H9 (cell line): ENCODE data around the gene EOMES. TPM values are rescaled to one million over a fixed set of nuclear protein-coding genes. Genes with fewer than 3 reads are reported as not detected.

Source experiments
- DNase-seq: peaks from one replicate; pipeline ENCODE4 v3.0.0-alpha.2; 2017
- H2AFZ ChIP-seq: one replicate; pipeline ENCODE4 v1.6.1; 2013; ENCODE audit warnings: mild to moderate bottlenecking, low read length, control low read depth, moderate library complexity
- H2AK5ac ChIP-seq: 2 replicates; pipeline ENCODE4 v1.6.1; 2013; ENCODE audit warnings: low read length, control low read depth, mixed read lengths; ENCODE audit not compliant: insufficient read length
- H2BK120ac ChIP-seq: one replicate; pipeline ENCODE4 v1.6.1; 2013; ENCODE audit warnings: low read depth, mild to moderate bottlenecking, low read length, control low read depth, inconsistent platforms; ENCODE audit not compliant: poor library complexity, severe bottlenecking
- H2BK12ac ChIP-seq: 2 replicates; pipeline ENCODE4 v1.6.1; 2013; ENCODE audit warnings: low read length, control low read depth, mixed read lengths, low read depth; ENCODE audit not compliant: insufficient read length
- H2BK15ac ChIP-seq: 2 replicates; pipeline ENCODE4 v1.6.1; 2013; ENCODE audit warnings: low read depth, low read length, control low read depth
- H2BK20ac ChIP-seq: one replicate; pipeline ENCODE4 v1.6.1; 2013; ENCODE audit warnings: low read depth, mild to moderate bottlenecking, low read length, control low read depth, inconsistent platforms; ENCODE audit not compliant: poor library complexity, severe bottlenecking
- H2BK5ac ChIP-seq: 2 replicates; pipeline ENCODE4 v1.6.1; 2013; ENCODE audit warnings: low read length, control low read depth, mixed read lengths; ENCODE audit not compliant: insufficient read length
- H3K14ac ChIP-seq: 2 replicates; pipeline ENCODE4 v1.6.1; 2013; ENCODE audit warnings: low read length, control low read depth; ENCODE audit not compliant: insufficient read depth
- H3K18ac ChIP-seq: 2 replicates; pipeline ENCODE4 v1.6.1; 2013; ENCODE audit warnings: low read depth, mild to moderate bottlenecking, mixed read lengths, low read length, control low read depth; ENCODE audit not compliant: insufficient read length
- H3K23ac ChIP-seq: 2 replicates; pipeline ENCODE4 v1.6.1; 2013; ENCODE audit warnings: low read length, control low read depth, mixed read lengths, low read depth; ENCODE audit not compliant: insufficient read length
- H3K23me2 ChIP-seq: 2 replicates; pipeline ENCODE4 v1.6.1; 2013; ENCODE audit warnings: low read depth, mild to moderate bottlenecking, mixed read lengths, low read length, control low read depth; ENCODE audit not compliant: insufficient read length, poor library complexity, severe bottlenecking
- H3K27ac ChIP-seq: 2 replicates; pipeline ENCODE4 v1.5.1; 2013; ENCODE audit warnings: low read length, control low read depth, mixed read lengths, low read depth; ENCODE audit not compliant: insufficient read length
- H3K27me3 ChIP-seq: 2 replicates; pipeline ENCODE4 v1.6.1; 2013; ENCODE audit warnings: low read length, control low read depth, inconsistent platforms; ENCODE audit not compliant: insufficient read depth
- H3K4ac ChIP-seq: 2 replicates; pipeline ENCODE4 v1.6.1; 2013; ENCODE audit warnings: low read depth, mild to moderate bottlenecking, control low read depth, inconsistent platforms, low read length, moderate library complexity
- H3K4me1 ChIP-seq: 2 replicates; pipeline ENCODE4 v1.6.1; 2013; ENCODE audit warnings: low read length, control low read depth, inconsistent platforms; ENCODE audit not compliant: insufficient read depth
- H3K4me2 ChIP-seq: 2 replicates; pipeline ENCODE4 v1.6.1; 2013; ENCODE audit warnings: low read length, control low read depth, mixed read lengths; ENCODE audit not compliant: insufficient read length, insufficient read depth
- H3K56ac ChIP-seq: 2 replicates; pipeline ENCODE4 v1.6.1; 2013; ENCODE audit warnings: low read depth, mild to moderate bottlenecking, mixed read lengths, low read length, control low read depth; ENCODE audit not compliant: insufficient read length
- H3K79me1 ChIP-seq: 2 replicates; pipeline ENCODE4 v1.6.1; 2013; ENCODE audit warnings: low read depth, mild to moderate bottlenecking, moderate library complexity, low read length, control low read depth, inconsistent platforms; ENCODE audit not compliant: insufficient read depth, poor library complexity, severe bottlenecking
- H3K79me2 ChIP-seq: 2 replicates; pipeline ENCODE4 v1.6.1; 2013; ENCODE audit warnings: low read length, control low read depth, inconsistent platforms; ENCODE audit not compliant: insufficient read depth
- H3K9ac ChIP-seq: 2 replicates; pipeline ENCODE4 v1.6.1; 2013; ENCODE audit warnings: low read length, control low read depth, mixed read lengths; ENCODE audit not compliant: insufficient read length; ENCODE audit errors: extremely low read depth
- H3K9me3 ChIP-seq: one replicate; pipeline ENCODE4 v1.6.1; 2013; ENCODE audit warnings: low read depth, low read length, inconsistent platforms; ENCODE audit not compliant: control insufficient read depth
- H3T11ph ChIP-seq: one replicate; pipeline ENCODE4 v1.6.1; 2013; ENCODE audit warnings: mild to moderate bottlenecking, low read length, control low read depth, inconsistent platforms
- H4K20me1 ChIP-seq: one replicate; pipeline ENCODE4 v1.6.1; 2013; ENCODE audit not compliant: control insufficient read depth, insufficient read length, insufficient read depth
- H4K5ac ChIP-seq: 2 replicates; pipeline ENCODE4 v1.6.1; 2013; ENCODE audit warnings: low read depth, mild to moderate bottlenecking, mixed read lengths, low read length, control low read depth; ENCODE audit not compliant: insufficient read length
- H4K8ac ChIP-seq: replicated peaks from 2 replicates; pipeline ENCODE4 v1.6.1; 2013; ENCODE audit warnings: low read length, control low read depth, mixed read lengths, low read depth; ENCODE audit not compliant: insufficient read length
- H4K91ac ChIP-seq: 2 replicates; pipeline ENCODE4 v1.6.1; 2013; ENCODE audit warnings: low read depth, mild to moderate bottlenecking, moderate library complexity, mixed read lengths, low read length, control low read depth; ENCODE audit not compliant: insufficient read length
- H3K27ac Mint-ChIP-seq, 3 experiments: 2 replicates in 2 of 3; 3 replicates in 1 of 3; pipeline ENCODE4 v1.8.0; 2020 to 2021; ENCODE audit warnings: mixed read lengths in 3 of 3, mild to moderate bottlenecking in 1 of 3, moderate library complexity in 1 of 3
- H3K27me3 Mint-ChIP-seq: 2 replicates; pipeline ENCODE4 v1.8.0; 2021; ENCODE audit warnings: low read depth, mild to moderate bottlenecking, moderate library complexity, mixed read lengths
- H3K36me3 Mint-ChIP-seq, 3 experiments: 2 replicates in 2 of 3; 3 replicates in 1 of 3; pipeline ENCODE4 v1.8.0; 2020 to 2021; ENCODE audit warnings: low read depth in 3 of 3, mixed read lengths in 3 of 3; ENCODE audit not compliant: insufficient read depth in 1 of 3
- H3K4me1 Mint-ChIP-seq, 2 experiments: 2 replicates each; pipeline ENCODE4 v1.8.0; 2020; ENCODE audit warnings: mixed read lengths in 2 of 2
- H3K4me3 Mint-ChIP-seq, 2 experiments: 2 replicates in 1 of 2; 3 replicates in 1 of 2; pipeline ENCODE4 v1.8.0; 2020 to 2021; ENCODE audit warnings: mild to moderate bottlenecking in 2 of 2, mixed read lengths in 2 of 2, moderate library complexity in 1 of 2
- H3K9me3 Mint-ChIP-seq, 2 experiments: 2 replicates in 1 of 2; 3 replicates in 1 of 2; pipeline ENCODE4 v1.8.0; 2020; ENCODE audit warnings: mild to moderate bottlenecking in 2 of 2, mixed read lengths in 2 of 2, moderate library complexity in 1 of 2
- CTCF ChIP-seq: fragments of 200-600 bp; sonication (generic); conservative IDR thresholded peaks from 3 replicates; pipeline ENCODE4 v1.8.0; 2021; ENCODE audit warnings: antibody characterized with exemption, mild to moderate bottlenecking
- WGBS: extraction: QIAGEN DNeasy Blood & Tissue Kit; methylation state at CpG from one replicate; pipeline ENCODE4 v1.1.7; 2013; ENCODE audit warnings: missing lambda C conversion rate, low lambda C conversion rate, mixed read lengths; ENCODE audit not compliant: insufficient read length; ENCODE audit errors: extremely low coverage; 5-methylcytosine and 5-hydroxymethylcytosine counted together
- total RNA-seq: library from RNA; stranded (reverse); gene quantifications from 2 replicates; pipeline ENCODE4 v1.2.1, GENCODE V29; 2021

Gene EOMES
- total RNA-seq, 1 experiment from 2014 or later, result 1.7 TPM

GRCh38 chr3:27723001-27723445 lies 900 bp upstream of the EOMES start:
- no peak overlapping the region for H4K8ac ChIP-seq
- H3K27ac Mint-ChIP-seq, result no peak overlapping the region
- no peaks in the 10 kb centered on the region for H3K79me1 ChIP-seq
- no peak overlapping the region for H2BK5ac ChIP-seq
- H3K4me1 Mint-ChIP-seq, result peaks cover 46 to 63% of the 10 kb centered on the region in 2 experiments
- no CpG with 5 or more reads among the region's 13 CpGs for WGBS
- peak; percentile 63 for DNase-seq
- H2BK12ac ChIP-seq, result no peak overlapping the region
- no peaks in the 10 kb centered on the region for H4K20me1 ChIP-seq
- H3K27me3 Mint-ChIP-seq, result peaks cover 94% of the 10 kb centered on the region
- H3K4me1 ChIP-seq, result peaks cover 5% of the 10 kb centered on the region; the same call in 1 of the 2 replicates
- H2AFZ ChIP-seq, result no peak overlapping the region
- H2BK20ac ChIP-seq, result no peak overlapping the region
- no peak overlapping the region for H3K56ac ChIP-seq
- TF ChIP-seq CTCF, result no peak
- H3K9me3 ChIP-seq, result no peaks in the 10 kb centered on the region
- H3K4ac ChIP-seq, result no peak overlapping the region
- H3K9me3 Mint-ChIP-seq, result peaks cover 0 to 20% of the 10 kb centered on the region in 2 experiments; a peak in 2 of 5 replicates
- peaks cover 18% of the 10 kb centered on the region for H3K23me2 ChIP-seq
- H3K27ac ChIP-seq, result no peak overlapping the region
- H2BK120ac ChIP-seq, result no peak overlapping the region
- peaks cover 86% of the 10 kb centered on the region for H3K27me3 ChIP-seq
- H3K4me3 Mint-ChIP-seq, result peak overlapping the region; percentile 53 to 88
- no peak overlapping the region for H3K18ac ChIP-seq
- no peaks in the 10 kb centered on the region for H3K79me2 ChIP-seq
- H4K5ac ChIP-seq, result no peak overlapping the region
- no peak overlapping the region for H3T11ph ChIP-seq
- no peak overlapping the region for H2BK15ac ChIP-seq
- no peak overlapping the region for H3K23ac ChIP-seq
- H3K14ac ChIP-seq, result no peak overlapping the region
- H2AK5ac ChIP-seq, result no peak overlapping the region
- H4K91ac ChIP-seq, result no peak overlapping the region
- no peaks in the 10 kb centered on the region for H3K36me3 Mint-ChIP-seq
- H3K9ac ChIP-seq, result no peak overlapping the region
- peak overlapping the region; percentile 87 for H3K4me2 ChIP-seq
